ENCODE measurements around the gene EYA4. TPM values are rescaled to one million over a fixed set of nuclear protein-coding genes. Genes with fewer than 3 reads are reported as not detected.

Gene EYA4
- total RNA-seq, 4 donors from 2014 or later = 1.4 to 3.1 (median 1.6) TPM

DNA sequence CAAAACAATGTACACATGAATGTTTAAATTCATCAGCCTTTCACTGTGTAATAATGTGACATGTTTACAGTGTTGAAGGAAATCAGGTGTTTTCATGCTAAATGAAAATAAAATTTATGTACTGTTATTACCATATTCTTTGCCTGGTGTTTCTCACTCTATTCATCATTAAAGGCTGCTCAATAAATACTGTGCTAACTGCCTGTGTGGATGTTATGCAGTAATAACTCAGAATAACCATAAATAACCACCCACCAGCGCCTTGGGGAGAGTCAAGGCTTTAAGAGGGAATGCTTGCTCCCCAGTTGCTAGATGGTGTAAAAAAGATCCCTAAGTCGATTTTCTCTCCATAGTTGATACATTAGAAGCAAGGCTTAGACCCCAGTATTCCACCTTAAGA, 299.9 kb downstream of the EYA4 start:
- no peaks in the 10 kb centered on the region for H3K9me3 ChIP-seq
- TF ChIP-seq EP300 (IDR thresholded peaks at IDR 0.05) = no peak
- no peak for TF ChIP-seq CTCF (IDR thresholded peaks at IDR 0.05)
- TF ChIP-seq POLR2AphosphoS5 (IDR thresholded peaks at IDR 0.05) = no peak
- no peak for TF ChIP-seq POLR2A (IDR thresholded peaks at IDR 0.05)
- H3K4me1 ChIP-seq = peaks cover 0 to under 1% (median 0%) of the 10 kb centered on the region in 3 donors
- no peaks in the 10 kb centered on the region for H3K27me3 ChIP-seq
- ATAC-seq = no peak
- 50 to 51% methylated on average over 1 to 2 of the region's 2 CpGs for WGBS, 2 donors (ENCODE audit: low coverage in 1 of 2)
- H3K4me3 ChIP-seq = no peak overlapping the region
- no peak overlapping the region for H3K27ac ChIP-seq
- no peaks in the 10 kb centered on the region for H3K36me3 ChIP-seq

GRCh38 chr6:133542056-133542821, 301.1 kb downstream of the EYA4 start:
- no peak for ATAC-seq
- Histone ChIP-seq H3K36me3 (no peaks in the 10 kb centered on the region), H3K9me3 (no peaks in the 10 kb centered on the region), H3K27ac (no peak overlapping the region), H3K27me3 (no peaks in the 10 kb centered on the region), H3K4me1 (peaks cover 0 to 4% (median 0%) of the 10 kb centered on the region in 3 donors), H3K4me3 (no peak overlapping the region)
- no peak for TF ChIP-seq POLR2AphosphoS5 (IDR thresholded peaks at IDR 0.05)
- TF ChIP-seq POLR2A (IDR thresholded peaks at IDR 0.05) = no peak
- TF ChIP-seq EP300 (IDR thresholded peaks at IDR 0.05) = no peak
- TF ChIP-seq CTCF (IDR thresholded peaks at IDR 0.05) = no peak
- 84 to 88% methylated on average over 5 to 6 of the region's 9 CpGs for WGBS, 2 donors (ENCODE audit: low coverage in 1 of 2)

- H3K27ac ChIP-seq = no peak overlapping the region
- peaks cover 0 to 11% (median 0%) of the 10 kb centered on the region in 3 donors for H3K4me1 ChIP-seq
- no peak for ATAC-seq
- no peaks in the 10 kb centered on the region for H3K36me3 ChIP-seq
- 89 to 91% methylated on average over 1 to 4 of the region's 5 CpGs for WGBS, 2 donors (ENCODE audit: low coverage in 1 of 2)
- H3K27me3 ChIP-seq = no peaks in the 10 kb centered on the region
- no peak for TF ChIP-seq CTCF (IDR thresholded peaks at IDR 0.05)
- no peak for TF ChIP-seq POLR2A (IDR thresholded peaks at IDR 0.05)
- TF ChIP-seq EP300 (IDR thresholded peaks at IDR 0.05) = no peak
- no peak for TF ChIP-seq POLR2AphosphoS5 (IDR thresholded peaks at IDR 0.05)
- H3K4me3 ChIP-seq = no peak overlapping the region
- no peaks in the 10 kb centered on the region for H3K9me3 ChIP-seq
These were observed 303.3 kb downstream of the EYA4 start for GRCh38 chr6:133544419-133544818.

- no peaks in the 10 kb centered on the region for H3K27me3 ChIP-seq
- H3K9me3 ChIP-seq = no peaks in the 10 kb centered on the region
- 17 to 26% methylated on average over 3 to 4 of the region's 4 CpGs for WGBS, 2 donors (ENCODE audit: low coverage in 1 of 2)
- TF ChIP-seq CTCF (IDR thresholded peaks at IDR 0.05) (no peak), POLR2A (IDR thresholded peaks at IDR 0.05) (no peak), EP300 (IDR thresholded peaks at IDR 0.05) (no peak)
- H3K4me3 ChIP-seq = no peak overlapping the region
- H3K4me1 ChIP-seq = peaks cover 0 to 11% (median 0%) of the 10 kb centered on the region in 3 donors
- no peak overlapping the region for H3K27ac ChIP-seq
- no peak for ATAC-seq
- H3K36me3 ChIP-seq = no peaks in the 10 kb centered on the region
These were observed 304.9 kb downstream of the EYA4 start for GRCh38 chr6:133546098-133546497.

DNA sequence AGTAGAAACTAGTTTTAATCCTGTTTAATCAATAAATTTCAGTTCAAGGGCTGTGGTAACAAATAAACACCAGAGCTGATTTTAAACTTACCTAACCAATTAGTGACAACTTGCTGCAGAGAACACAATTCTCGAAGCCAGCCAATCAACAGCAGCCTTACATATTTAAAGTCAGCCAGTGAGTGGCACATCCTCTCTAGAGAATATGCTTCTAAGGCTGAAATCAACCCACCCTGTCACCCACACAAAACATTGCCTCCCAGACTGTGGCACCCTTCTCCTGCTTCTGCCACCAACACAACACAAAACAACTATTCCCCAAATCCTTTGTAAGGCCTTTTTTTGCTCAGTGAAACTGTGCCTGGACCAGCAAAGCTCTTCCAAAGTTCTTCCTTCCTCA, 306.0 kb downstream of the EYA4 start:
- no peaks in the 10 kb centered on the region for H3K36me3 ChIP-seq
- no peak for ATAC-seq
- H3K4me3 ChIP-seq = no peak overlapping the region
- peaks cover 0 to 17% (median 4%) of the 10 kb centered on the region in 3 donors for H3K4me1 ChIP-seq
- peak overlapping the region in 1 of 4 donors; percentile 52 for H3K27ac ChIP-seq
- H3K9me3 ChIP-seq = no peaks in the 10 kb centered on the region
- TF ChIP-seq EP300 (IDR thresholded peaks at IDR 0.05) = no peak
- no peak for TF ChIP-seq POLR2A (IDR thresholded peaks at IDR 0.05)
- TF ChIP-seq POLR2AphosphoS5 (IDR thresholded peaks at IDR 0.05) = no peak
- no peak for TF ChIP-seq CTCF (IDR thresholded peaks at IDR 0.05)
- 86 to 100% methylated on average over 1 of the region's 1 CpG for WGBS, 2 donors (ENCODE audit: low coverage in 1 of 2)
- no peaks in the 10 kb centered on the region for H3K27me3 ChIP-seq
